ENCODE data around the gene LOXHD1.

The LOXHD1 gene

DNA sequence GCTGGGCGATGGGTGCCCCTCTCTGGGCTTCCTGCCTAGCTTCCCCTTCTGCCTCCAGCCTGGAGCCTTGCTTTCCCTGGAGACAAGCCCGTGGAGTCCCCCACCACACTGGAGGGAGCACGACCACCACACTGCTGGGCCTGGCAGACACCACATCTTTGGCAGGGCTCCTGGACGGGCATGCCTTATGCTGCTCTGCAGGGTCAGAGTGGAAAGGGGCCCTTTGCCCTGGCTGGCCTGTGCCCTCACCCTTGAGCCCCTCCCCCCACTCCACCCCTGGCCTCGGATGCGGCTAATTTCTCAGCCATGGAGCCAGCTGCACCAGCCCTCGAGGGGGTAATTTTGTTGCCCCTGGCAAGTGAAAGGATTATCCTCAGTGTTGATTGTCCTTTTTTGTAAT lies 194.5 kb downstream of the LOXHD1 start:
- H3K4me1 ChIP-seq (ENCODE audit: control insufficient read depth, insufficient read depth, low read length) = peaks cover 34% of the 10 kb centered on the region
- no peak overlapping the region for H3K9ac ChIP-seq (ENCODE audit: low read length)
- H3K27me3 ChIP-seq (ENCODE audit: control insufficient read depth, insufficient read depth, low read length) = no peaks in the 10 kb centered on the region
- H3K9me3 ChIP-seq (ENCODE audit: control insufficient read depth, insufficient read depth, low read depth, low read length) = no peaks in the 10 kb centered on the region
- H3K36me3 ChIP-seq (ENCODE audit: control insufficient read depth, insufficient read depth, low read length) = no peaks in the 10 kb centered on the region
- H3K27ac ChIP-seq (ENCODE audit: low read depth, low read length) = no peak overlapping the region
- H3K4me3 ChIP-seq (ENCODE audit: low read depth, low read length) = no peak overlapping the region

DNA sequence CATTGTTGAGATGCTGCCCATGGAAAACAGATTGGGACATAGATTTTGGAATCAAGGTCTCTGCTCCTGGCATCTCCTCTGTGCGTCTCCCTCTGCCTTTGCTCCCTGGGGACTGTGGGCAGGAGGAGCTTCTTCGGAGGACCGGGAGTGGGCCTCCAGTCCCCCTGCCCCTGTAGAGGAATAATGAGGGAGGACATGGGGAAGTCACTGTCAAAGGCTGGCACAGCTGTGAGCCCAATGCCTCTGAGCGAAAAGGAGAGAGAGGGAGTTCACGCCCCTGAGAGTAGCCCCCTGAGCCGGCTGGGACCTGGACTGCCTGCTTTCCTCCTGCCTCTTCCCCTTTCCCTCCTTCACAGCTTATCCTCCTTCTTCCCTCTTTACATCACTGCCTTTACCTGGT lies 195.0 kb downstream of the LOXHD1 start:
- H3K4me3 ChIP-seq (ENCODE audit: low read depth, low read length) = no peak overlapping the region
- no peaks in the 10 kb centered on the region for H3K36me3 ChIP-seq (ENCODE audit: control insufficient read depth, insufficient read depth, low read length)
- H3K9ac ChIP-seq (ENCODE audit: low read length) = no peak overlapping the region
- H3K9me3 ChIP-seq (ENCODE audit: control insufficient read depth, insufficient read depth, low read depth, low read length) = no peaks in the 10 kb centered on the region
- H3K4me1 ChIP-seq (ENCODE audit: control insufficient read depth, insufficient read depth, low read length) = peaks cover 34% of the 10 kb centered on the region
- H3K27me3 ChIP-seq (ENCODE audit: control insufficient read depth, insufficient read depth, low read length) = no peaks in the 10 kb centered on the region
- no peak overlapping the region for H3K27ac ChIP-seq (ENCODE audit: low read depth, low read length)

DNA sequence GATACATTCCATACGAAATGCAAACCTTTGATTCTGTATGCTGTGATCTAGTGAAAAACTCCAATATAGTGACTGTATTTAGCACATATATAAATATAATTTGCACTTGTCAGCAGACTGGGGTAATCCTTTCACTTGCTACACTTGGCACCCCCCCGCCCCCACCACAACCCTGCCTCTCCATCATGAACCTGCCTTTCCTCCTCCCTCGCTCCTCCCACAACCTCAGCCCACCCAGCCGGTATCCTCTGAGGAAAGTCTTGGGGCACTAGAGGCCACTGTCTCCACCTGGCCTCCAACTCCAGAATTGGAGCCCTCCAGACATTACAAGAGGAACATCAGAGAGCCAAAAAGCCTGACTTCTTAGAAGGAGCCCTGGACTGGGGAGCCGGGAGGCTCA lies 196.3 kb downstream of the LOXHD1 start:
- Histone ChIP-seq H3K4me3 (ENCODE audit: low read depth, low read length) (no peak overlapping the region), H3K9ac (ENCODE audit: low read length) (no peak overlapping the region), H3K27me3 (ENCODE audit: control insufficient read depth, insufficient read depth, low read length) (no peaks in the 10 kb centered on the region), H3K27ac (ENCODE audit: low read depth, low read length) (no peak overlapping the region), H3K9me3 (ENCODE audit: control insufficient read depth, insufficient read depth, low read depth, low read length) (no peaks in the 10 kb centered on the region), H3K4me1 (ENCODE audit: control insufficient read depth, insufficient read depth, low read length) (peaks cover 24% of the 10 kb centered on the region), H3K36me3 (ENCODE audit: control insufficient read depth, insufficient read depth, low read length) (no peaks in the 10 kb centered on the region)

DNA sequence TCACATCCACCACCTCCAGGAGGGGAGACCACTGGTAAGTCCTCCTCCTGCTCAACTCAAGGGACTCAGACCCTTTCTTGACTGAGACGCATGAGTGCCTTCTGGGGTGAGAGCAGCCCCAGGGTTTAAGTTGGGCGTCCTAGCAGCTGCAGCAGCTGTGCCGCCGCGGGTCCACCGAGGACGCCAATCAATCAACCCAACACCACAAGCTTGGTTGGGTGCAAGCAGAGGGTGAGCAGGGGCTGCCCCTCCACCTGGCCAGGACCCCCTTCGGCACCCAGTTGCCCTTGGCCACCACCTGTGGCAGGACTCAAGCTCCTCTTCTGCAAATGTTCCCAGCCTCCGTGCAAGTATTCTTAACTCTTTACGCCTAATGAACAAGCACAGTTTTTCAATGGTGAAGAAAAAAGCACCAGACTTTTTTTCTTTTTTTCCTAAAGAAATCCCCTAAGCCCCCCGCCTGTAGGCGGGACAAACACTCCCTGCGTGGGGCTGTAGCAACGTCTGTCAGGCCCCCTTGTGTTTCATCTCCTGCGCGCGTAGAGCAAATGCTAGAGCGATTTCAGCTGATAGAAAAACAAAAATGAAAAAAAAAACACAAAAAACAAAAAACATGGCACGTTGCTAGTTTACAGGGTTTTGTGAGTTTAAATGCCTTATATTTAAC lies 197.1 kb downstream of the LOXHD1 start:
- no peak overlapping the region for H3K27ac ChIP-seq (ENCODE audit: low read depth, low read length)
- H3K4me3 ChIP-seq (ENCODE audit: low read depth, low read length) = no peak overlapping the region
- no peaks in the 10 kb centered on the region for H3K27me3 ChIP-seq (ENCODE audit: control insufficient read depth, insufficient read depth, low read length)
- H3K9ac ChIP-seq (ENCODE audit: low read length) = no peak overlapping the region
- H3K9me3 ChIP-seq (ENCODE audit: control insufficient read depth, insufficient read depth, low read depth, low read length) = no peaks in the 10 kb centered on the region
- no peaks in the 10 kb centered on the region for H3K36me3 ChIP-seq (ENCODE audit: control insufficient read depth, insufficient read depth, low read length)
- peaks cover 20% of the 10 kb centered on the region for H3K4me1 ChIP-seq (ENCODE audit: control insufficient read depth, insufficient read depth, low read length)

DNA sequence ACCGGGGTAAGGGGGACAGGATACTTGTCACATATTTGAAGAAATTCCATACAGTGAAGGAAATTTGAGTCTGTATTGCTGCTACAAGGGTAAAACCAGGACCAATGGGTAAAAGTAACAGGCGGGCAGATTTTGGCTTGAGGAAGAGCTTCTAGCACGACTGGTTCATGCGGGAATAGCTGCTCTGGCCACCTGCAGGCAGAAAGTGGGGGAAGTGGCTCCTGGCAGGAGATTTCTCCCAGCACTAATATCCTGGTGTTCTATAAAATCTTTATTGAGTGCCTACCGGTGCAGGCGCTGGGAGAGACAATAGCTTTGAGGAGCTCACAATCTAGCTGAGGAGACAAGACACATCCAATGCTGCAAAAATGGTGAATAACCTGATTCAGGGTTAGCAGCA lies 198.5 kb downstream of the LOXHD1 start:
- Histone ChIP-seq H3K27me3 (ENCODE audit: control insufficient read depth, insufficient read depth, low read length) (no peaks in the 10 kb centered on the region), H3K4me3 (ENCODE audit: low read depth, low read length) (no peak overlapping the region), H3K4me1 (ENCODE audit: control insufficient read depth, insufficient read depth, low read length) (peaks cover 15% of the 10 kb centered on the region), H3K9ac (ENCODE audit: low read length) (no peak overlapping the region), H3K36me3 (ENCODE audit: control insufficient read depth, insufficient read depth, low read length) (no peaks in the 10 kb centered on the region), H3K9me3 (ENCODE audit: control insufficient read depth, insufficient read depth, low read depth, low read length) (no peaks in the 10 kb centered on the region), H3K27ac (ENCODE audit: low read depth, low read length) (no peak overlapping the region)

DNA sequence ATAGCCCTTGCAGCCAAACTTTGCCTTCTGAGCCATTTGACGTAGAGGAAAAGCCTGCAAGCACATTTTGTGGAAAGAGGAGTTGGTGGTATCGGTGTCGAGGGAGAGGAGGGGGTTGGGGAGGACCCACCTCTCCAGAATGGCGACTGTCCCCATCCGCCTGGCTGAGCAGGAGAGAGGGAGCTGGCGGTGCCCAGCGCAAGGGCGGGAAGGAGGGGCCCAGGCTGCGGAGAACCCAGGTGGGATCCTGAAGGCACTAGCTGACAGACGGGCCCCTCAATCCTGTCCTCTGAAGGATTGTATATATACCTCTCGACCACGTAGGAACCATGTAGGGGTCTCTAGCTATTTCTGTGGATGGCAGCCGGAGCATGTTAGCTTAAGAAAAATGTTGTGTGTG lies 200.3 kb downstream of the LOXHD1 start:
- Histone ChIP-seq H3K36me3 (ENCODE audit: control insufficient read depth, insufficient read depth, low read length) (no peaks in the 10 kb centered on the region), H3K4me3 (ENCODE audit: low read depth, low read length) (no peak overlapping the region), H3K27ac (ENCODE audit: low read depth, low read length) (no peak overlapping the region), H3K9ac (ENCODE audit: low read length) (no peak overlapping the region), H3K9me3 (ENCODE audit: control insufficient read depth, insufficient read depth, low read depth, low read length) (peaks cover 2% of the 10 kb centered on the region; the same call in 1 of the 2 replicates), H3K4me1 (ENCODE audit: control insufficient read depth, insufficient read depth, low read length) (peaks cover 10% of the 10 kb centered on the region), H3K27me3 (ENCODE audit: control insufficient read depth, insufficient read depth, low read length) (no peaks in the 10 kb centered on the region)

DNA sequence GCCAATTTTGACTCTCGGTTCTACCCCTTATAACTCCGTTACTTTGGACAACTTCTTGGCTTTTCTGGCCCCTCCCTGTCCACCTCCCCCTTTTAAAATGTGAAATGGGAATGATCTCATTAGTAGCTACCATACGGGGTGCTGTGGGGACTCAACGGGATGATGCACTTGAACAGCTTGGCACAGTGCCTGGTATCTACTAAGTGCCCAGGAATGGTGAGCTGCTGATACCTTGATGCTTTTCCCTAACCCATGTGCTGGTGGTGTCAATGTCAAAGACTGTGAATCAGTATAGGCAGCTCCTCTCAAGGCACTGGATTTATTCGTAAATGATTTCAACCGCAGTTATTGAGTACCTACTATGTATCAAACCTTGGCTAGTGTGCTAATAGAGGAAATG lies 204.2 kb downstream of the LOXHD1 start:
- Histone ChIP-seq H3K36me3 (ENCODE audit: control insufficient read depth, insufficient read depth, low read length) (no peaks in the 10 kb centered on the region), H3K4me3 (ENCODE audit: low read depth, low read length) (no peak overlapping the region), H3K27me3 (ENCODE audit: control insufficient read depth, insufficient read depth, low read length) (no peaks in the 10 kb centered on the region), H3K9ac (ENCODE audit: low read length) (no peak overlapping the region), H3K4me1 (ENCODE audit: control insufficient read depth, insufficient read depth, low read length) (peaks cover 16% of the 10 kb centered on the region; the same call in 1 of the 2 replicates), H3K27ac (ENCODE audit: low read depth, low read length) (no peak overlapping the region), H3K9me3 (ENCODE audit: control insufficient read depth, insufficient read depth, low read depth, low read length) (peaks cover 17% of the 10 kb centered on the region; the same call in 1 of the 2 replicates)

DNA sequence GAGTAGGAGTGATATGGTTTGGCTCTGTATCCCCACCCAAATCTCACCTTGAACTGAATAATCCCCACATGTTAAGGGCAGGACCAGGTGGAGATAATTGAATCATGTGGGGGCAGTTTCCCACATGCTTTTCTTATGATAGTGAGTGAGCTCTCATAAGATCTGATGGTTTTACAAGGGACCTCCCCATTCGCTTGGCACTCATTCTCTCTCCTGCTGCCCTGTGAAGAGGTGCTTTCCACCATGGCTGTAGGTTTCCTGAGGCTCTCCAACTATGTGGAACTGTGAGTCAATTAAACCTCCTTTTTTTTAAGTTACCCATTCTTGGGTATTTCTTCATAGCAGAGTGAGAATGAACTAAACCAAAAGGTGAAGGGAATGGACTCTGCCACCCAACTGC lies 207.5 kb downstream of the LOXHD1 start:
- Histone ChIP-seq H3K27ac (ENCODE audit: low read depth, low read length) (no peak overlapping the region), H3K36me3 (ENCODE audit: control insufficient read depth, insufficient read depth, low read length) (no peaks in the 10 kb centered on the region), H3K9me3 (ENCODE audit: control insufficient read depth, insufficient read depth, low read depth, low read length) (peaks cover 17% of the 10 kb centered on the region; the same call in 1 of the 2 replicates), H3K4me1 (ENCODE audit: control insufficient read depth, insufficient read depth, low read length) (peaks cover 22% of the 10 kb centered on the region; the same call in 1 of the 2 replicates), H3K4me3 (ENCODE audit: low read depth, low read length) (no peak overlapping the region), H3K9ac (ENCODE audit: low read length) (no peak overlapping the region), H3K27me3 (ENCODE audit: control insufficient read depth, insufficient read depth, low read length) (peaks cover 3% of the 10 kb centered on the region; the same call in 1 of the 2 replicates)

DNA sequence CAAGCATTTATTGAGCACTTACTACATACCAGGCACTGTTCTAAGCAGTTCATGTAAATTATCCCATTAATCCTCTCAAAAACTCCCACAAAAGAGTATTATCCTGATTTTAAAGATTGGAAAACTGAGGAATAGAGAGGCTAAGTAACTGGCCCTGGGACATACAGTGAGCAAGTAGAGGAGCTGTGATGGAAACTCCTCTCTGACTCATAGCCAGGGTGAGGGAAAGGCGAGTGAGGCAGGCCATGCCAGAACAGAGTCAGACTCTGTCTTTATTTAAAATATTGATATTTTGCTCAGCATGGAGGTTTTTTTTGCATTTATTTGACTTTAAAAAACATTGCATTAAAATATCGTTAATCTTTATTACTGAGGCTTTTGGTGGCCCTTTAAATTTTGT lies 208.0 kb downstream of the LOXHD1 start:
- Histone ChIP-seq H3K27me3 (ENCODE audit: control insufficient read depth, insufficient read depth, low read length) (peaks cover 3% of the 10 kb centered on the region; the same call in 1 of the 2 replicates), H3K9ac (ENCODE audit: low read length) (no peak overlapping the region), H3K4me3 (ENCODE audit: low read depth, low read length) (no peak overlapping the region), H3K36me3 (ENCODE audit: control insufficient read depth, insufficient read depth, low read length) (no peaks in the 10 kb centered on the region), H3K27ac (ENCODE audit: low read depth, low read length) (no peak overlapping the region), H3K4me1 (ENCODE audit: control insufficient read depth, insufficient read depth, low read length) (peaks cover 22% of the 10 kb centered on the region; the same call in 1 of the 2 replicates), H3K9me3 (ENCODE audit: control insufficient read depth, insufficient read depth, low read depth, low read length) (peaks cover 17% of the 10 kb centered on the region; the same call in 1 of the 2 replicates)

DNA sequence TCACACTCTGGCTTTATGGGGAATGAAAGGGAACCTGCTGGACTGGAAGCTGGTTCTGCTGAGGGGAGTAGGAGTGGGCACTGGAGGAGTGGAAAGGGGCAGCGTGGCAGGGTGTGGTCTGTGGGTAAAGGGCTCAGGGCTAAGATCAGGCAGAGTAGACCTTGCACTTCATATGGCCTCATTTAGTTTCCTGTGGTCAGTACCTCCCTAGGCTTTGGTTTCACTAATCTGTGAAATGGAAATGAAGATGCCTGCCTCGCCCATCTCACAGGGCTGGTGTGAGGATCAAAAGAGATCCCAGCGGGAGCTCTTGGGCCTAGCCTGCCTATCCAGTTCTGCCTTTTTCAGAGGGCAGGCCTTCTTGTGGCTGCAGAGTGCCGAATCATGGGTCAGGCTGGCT lies 208.7 kb downstream of the LOXHD1 start:
- H3K36me3 ChIP-seq (ENCODE audit: control insufficient read depth, insufficient read depth, low read length) = no peaks in the 10 kb centered on the region

DNA sequence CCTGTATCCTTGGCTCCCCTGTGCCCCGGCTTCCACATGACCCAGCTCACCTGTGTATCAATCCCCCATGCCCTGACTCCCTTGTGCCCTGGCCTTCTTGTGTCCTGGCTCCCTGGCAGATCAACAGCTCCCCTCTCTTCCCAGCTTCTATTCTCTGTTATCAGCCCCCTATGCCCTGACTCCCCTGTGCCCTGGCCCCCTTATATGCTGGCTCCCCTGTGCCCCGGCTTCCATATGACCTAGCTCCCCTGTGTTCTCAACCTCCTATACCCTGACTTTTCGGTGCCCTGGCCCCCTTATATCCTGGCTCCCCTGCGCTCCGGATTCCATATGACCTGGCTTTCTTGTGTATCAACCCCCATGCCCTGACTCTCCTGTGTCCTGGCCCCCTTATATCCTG lies 209.2 kb downstream of the LOXHD1 start:
- Histone ChIP-seq H3K4me3 (ENCODE audit: low read depth, low read length) (no peak overlapping the region), H3K27me3 (ENCODE audit: control insufficient read depth, insufficient read depth, low read length) (peaks cover 3% of the 10 kb centered on the region; the same call in 1 of the 2 replicates), H3K4me1 (ENCODE audit: control insufficient read depth, insufficient read depth, low read length) (peaks cover 22% of the 10 kb centered on the region; the same call in 1 of the 2 replicates), H3K27ac (ENCODE audit: low read depth, low read length) (no peak overlapping the region), H3K9ac (ENCODE audit: low read length) (no peak overlapping the region), H3K9me3 (ENCODE audit: control insufficient read depth, insufficient read depth, low read depth, low read length) (peaks cover 17% of the 10 kb centered on the region; the same call in 1 of the 2 replicates), H3K36me3 (ENCODE audit: control insufficient read depth, insufficient read depth, low read length) (no peaks in the 10 kb centered on the region)

More for the DNA sequence above, 208.7 kb downstream of the LOXHD1 start:
- H3K9ac ChIP-seq (ENCODE audit: low read length) = no peak overlapping the region
- peaks cover 22% of the 10 kb centered on the region; the same call in 1 of the 2 replicates for H3K4me1 ChIP-seq (ENCODE audit: control insufficient read depth, insufficient read depth, low read length)
- no peak overlapping the region for H3K4me3 ChIP-seq (ENCODE audit: low read depth, low read length)
- no peak overlapping the region for H3K27ac ChIP-seq (ENCODE audit: low read depth, low read length)
- peaks cover 17% of the 10 kb centered on the region; the same call in 1 of the 2 replicates for H3K9me3 ChIP-seq (ENCODE audit: control insufficient read depth, insufficient read depth, low read depth, low read length)
- peaks cover 3% of the 10 kb centered on the region; the same call in 1 of the 2 replicates for H3K27me3 ChIP-seq (ENCODE audit: control insufficient read depth, insufficient read depth, low read length)
